GM23338 (cell line): Measurements from ENCODE around the gene CCSER2. TPM values are rescaled to one million over a fixed set of nuclear protein-coding genes. Genes with fewer than 3 reads are reported as not detected.

Experiments
- ATAC-seq: fragments of 200-7000 bp; cut with Tn5 transposase; 3 replicates; pipeline ENCODE4 v1.9.1; 2020
- DNase-seq: peaks from one replicate; pipeline ENCODE4 v3.0.0-alpha.2; 2015; ENCODE audit warnings: low spot score
- H2AFZ ChIP-seq: fragments of 200-600 bp; sonication (generic); 2 replicates; pipeline ENCODE4 v1.8.0; 2016; ENCODE audit warnings: antibody characterized with exemption, mild to moderate bottlenecking, moderate library complexity
- H3F3A ChIP-seq: fragments of 200-600 bp; sonication (generic); replicated peaks from 2 replicates; pipeline ENCODE4 v1.8.0; 2017; ENCODE audit warnings: antibody characterized with exemption, mixed run types, low read depth
- H3K27ac ChIP-seq: fragments of 200-600 bp; sonication (generic); 2 replicates; pipeline ENCODE4 v1.6.1; 2016; ENCODE audit warnings: low read depth
- H3K27me3 ChIP-seq: fragments of 200-600 bp; sonication (generic); 2 replicates; pipeline ENCODE4 v1.8.0; 2016; ENCODE audit warnings: mild to moderate bottlenecking, mixed run types, moderate library complexity; ENCODE audit not compliant: insufficient read depth
- H3K36me3 ChIP-seq: fragments of 200-600 bp; sonication (generic); 2 replicates; pipeline ENCODE4 v1.8.0; 2016; ENCODE audit warnings: mild to moderate bottlenecking; ENCODE audit not compliant: insufficient read depth
- H3K4me1 ChIP-seq: fragments of 200-600 bp; sonication (generic); 2 replicates; pipeline ENCODE4 v1.8.0; 2016; ENCODE audit warnings: mild to moderate bottlenecking, moderate library complexity; ENCODE audit not compliant: insufficient read depth
- H3K4me2 ChIP-seq: fragments of 200-600 bp; sonication (generic); 2 replicates; pipeline ENCODE4 v1.7.1; 2017; ENCODE audit warnings: mixed run types
- H3K4me3 ChIP-seq: fragments of 200-600 bp; sonication (generic); 2 replicates; pipeline ENCODE4 v1.6.1; 2016; ENCODE audit warnings: mixed run types
- H3K79me2 ChIP-seq: fragments of 200-600 bp; sonication (generic); replicated peaks from 2 replicates; pipeline ENCODE4 v1.8.0; 2017; ENCODE audit warnings: mild to moderate bottlenecking; ENCODE audit not compliant: insufficient read depth
- H3K9me2 ChIP-seq: fragments of 200-600 bp; sonication (generic); 2 replicates; pipeline ENCODE4 v1.8.0; 2017; ENCODE audit not compliant: insufficient read depth
- H4K20me1 ChIP-seq: fragments of 200-600 bp; sonication (generic); replicated peaks from 2 replicates; pipeline ENCODE4 v1.8.0; 2017; ENCODE audit warnings: mild to moderate bottlenecking; ENCODE audit not compliant: insufficient read depth
- H3K27ac Mint-ChIP-seq: 2 replicates; pipeline ENCODE4 v1.8.0; 2020; ENCODE audit warnings: inconsistent platforms, mild to moderate bottlenecking, moderate library complexity, mixed read lengths
- H3K27me3 Mint-ChIP-seq: 3 replicates; pipeline ENCODE4 v1.8.0; 2022; ENCODE audit warnings: low read depth, mild to moderate bottlenecking, moderate library complexity, mixed read lengths, inconsistent platforms; ENCODE audit not compliant: insufficient read depth, poor library complexity
- H3K36me3 Mint-ChIP-seq: 3 replicates; pipeline ENCODE4 v1.8.0; 2021; ENCODE audit warnings: low read depth, mild to moderate bottlenecking, inconsistent platforms, moderate library complexity, mixed read lengths
- H3K4me1 Mint-ChIP-seq: 3 replicates; pipeline ENCODE4 v1.8.0; 2020; ENCODE audit warnings: mild to moderate bottlenecking, inconsistent platforms, mixed read lengths
- H3K4me3 Mint-ChIP-seq: 3 replicates; pipeline ENCODE4 v1.8.0; 2021; ENCODE audit warnings: moderate library complexity, mild to moderate bottlenecking, inconsistent platforms, mixed read lengths
- H3K9me3 Mint-ChIP-seq: 3 replicates; pipeline ENCODE4 v1.8.0; 2020; ENCODE audit warnings: moderate library complexity, mild to moderate bottlenecking, inconsistent platforms, mixed read lengths
- CREB1 ChIP-seq: fragments of 250-450 bp; sonication (Bioruptor Pico); IDR thresholded peaks from 2 replicates; pipeline ENCODE4 v1.5.0; 2020; ENCODE audit warnings: low read depth, mild to moderate bottlenecking, moderate library complexity
- EZH2 ChIP-seq: fragments of 200-600 bp; sonication (generic); IDR thresholded peaks from one replicate; pipeline ENCODE4 v1.8.0; 2017; ENCODE audit warnings: antibody characterized with exemption, mild to moderate bottlenecking, low read depth; ENCODE audit not compliant: unreplicated experiment
- JUNB ChIP-seq: IDR thresholded peaks from one replicate; pipeline ENCODE4 v1.6.1; 2016; ENCODE audit warnings: antibody characterized with exemption; ENCODE audit not compliant: unreplicated experiment
- NANOG ChIP-seq: IDR thresholded peaks from 2 replicates; pipeline ENCODE4 v1.6.1; 2016; ENCODE audit warnings: antibody characterized with exemption, borderline replicate concordance
- POLR2AphosphoS5 ChIP-seq: IDR thresholded peaks from 2 replicates; pipeline ENCODE4 v1.6.1; 2016; ENCODE audit warnings: antibody characterized with exemption, low read depth
- STAT1 ChIP-seq: IDR thresholded peaks from one replicate; pipeline ENCODE4 v1.6.1; 2016; ENCODE audit warnings: antibody characterized with exemption; ENCODE audit not compliant: unreplicated experiment
- ZNF114 ChIP-seq: fragments of 250-450 bp; sonication (Bioruptor Pico); IDR thresholded peaks from 2 replicates; pipeline ENCODE4 v1.5.0; 2020; ENCODE audit warnings: mild to moderate bottlenecking, moderate library complexity
- ZNF331 ChIP-seq: fragments of 250-450 bp; sonication (Bioruptor Pico); IDR thresholded peaks from 2 replicates; pipeline ENCODE4 v1.5.0; 2020; ENCODE audit warnings: low read depth, mild to moderate bottlenecking, moderate library complexity
- polyA plus RNA-seq: library from polyadenylated mRNA; unstranded; fragments of >200 nt; fragmentation: Nextera tagmentation; extraction: Ambion mirVana; gene quantifications from 2 replicates; pipeline ENCODE4 v1.2.1, GENCODE V29; 2016
- total RNA-seq: library from RNA; depleted of rRNA; stranded (reverse); fragments of >200 nt; shearing (Covaris generic); gene quantifications from 2 replicates; pipeline ENCODE4 v1.2.3, GENCODE V29; 2014
- TF ChIP-seq, protein P1 (sequence below), 2 experiments: fragments of 200-600 bp in 1 of 2; sonication (generic) in 1 of 2; conservative IDR thresholded peaks; 2 replicates each; pipeline versions ENCODE4 v1.5.1 to v1.6.1; 2016 to 2017; ENCODE audit warnings: antibody characterized with exemption in 2 of 2, low read depth in 2 of 2, mild to moderate bottlenecking in 2 of 2, moderate library complexity in 1 of 2
- TF ChIP-seq, protein P2 (sequence below): IDR thresholded peaks from one replicate; pipeline ENCODE4 v1.6.1; 2018; ENCODE audit warnings: antibody characterized with exemption; ENCODE audit not compliant: unreplicated experiment
- TF ChIP-seq, protein P3 (sequence below): fragments of 250-450 bp; sonication (Bioruptor Pico); IDR thresholded peaks from 2 replicates; pipeline ENCODE4 v1.5.0; 2020; ENCODE audit warnings: mild to moderate bottlenecking, moderate library complexity

CCSER2 gene
- total and polyA plus RNA-seq, 2 experiments from 2014 or later = 30.6 to 37.2 TPM

DNA sequence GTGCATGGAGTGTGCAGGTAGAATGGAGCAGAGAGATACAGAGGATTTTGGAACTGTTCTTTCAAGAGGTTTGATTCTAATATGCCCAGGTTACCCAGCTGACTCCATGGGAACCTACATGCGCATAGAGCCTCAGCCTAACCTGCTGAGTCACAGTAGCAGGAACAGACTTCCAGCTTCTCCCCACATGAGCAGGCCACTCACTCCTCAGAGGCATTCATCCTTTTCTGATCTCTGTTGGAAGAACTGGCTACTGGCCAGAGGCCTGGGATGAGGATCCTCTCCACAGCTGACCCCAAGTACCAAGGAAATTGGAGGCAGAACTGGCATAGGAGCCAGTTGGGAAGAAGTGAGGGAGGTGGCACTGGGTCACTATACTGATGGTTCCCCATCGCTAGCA, 17.9 kb upstream of the CCSER2 start:
- Mint-ChIP-seq H3K27me3 (peaks cover 4% of the 10 kb centered on the region), H3K9me3 (peaks cover 3% of the 10 kb centered on the region; the same call in 2 of the 3 replicates), H3K4me1 (peaks cover 25% of the 10 kb centered on the region), H3K4me3 (no peak overlapping the region), H3K36me3 (0 out of 3 replicates have a peak, but pooled peaks cover 4% of the 10 kb centered on the region), H3K27ac (no peak overlapping the region)
- DNase-seq = no peak
- no peaks in the 10 kb centered on the region for H3K9me2 ChIP-seq
- no peaks in the 10 kb centered on the region for H3K27me3 ChIP-seq
- no peak for ATAC-seq
- H3K27ac ChIP-seq = no peak overlapping the region
- H3K36me3 ChIP-seq = no peaks in the 10 kb centered on the region
- H3K4me2 ChIP-seq = no peak overlapping the region
- no peaks in the 10 kb centered on the region for H3F3A ChIP-seq
- no peaks in the 10 kb centered on the region for H3K79me2 ChIP-seq
- no peak overlapping the region for H3K4me3 ChIP-seq
- peaks cover 17% of the 10 kb centered on the region for H3K4me1 ChIP-seq
- TF ChIP-seq, protein P1, sequence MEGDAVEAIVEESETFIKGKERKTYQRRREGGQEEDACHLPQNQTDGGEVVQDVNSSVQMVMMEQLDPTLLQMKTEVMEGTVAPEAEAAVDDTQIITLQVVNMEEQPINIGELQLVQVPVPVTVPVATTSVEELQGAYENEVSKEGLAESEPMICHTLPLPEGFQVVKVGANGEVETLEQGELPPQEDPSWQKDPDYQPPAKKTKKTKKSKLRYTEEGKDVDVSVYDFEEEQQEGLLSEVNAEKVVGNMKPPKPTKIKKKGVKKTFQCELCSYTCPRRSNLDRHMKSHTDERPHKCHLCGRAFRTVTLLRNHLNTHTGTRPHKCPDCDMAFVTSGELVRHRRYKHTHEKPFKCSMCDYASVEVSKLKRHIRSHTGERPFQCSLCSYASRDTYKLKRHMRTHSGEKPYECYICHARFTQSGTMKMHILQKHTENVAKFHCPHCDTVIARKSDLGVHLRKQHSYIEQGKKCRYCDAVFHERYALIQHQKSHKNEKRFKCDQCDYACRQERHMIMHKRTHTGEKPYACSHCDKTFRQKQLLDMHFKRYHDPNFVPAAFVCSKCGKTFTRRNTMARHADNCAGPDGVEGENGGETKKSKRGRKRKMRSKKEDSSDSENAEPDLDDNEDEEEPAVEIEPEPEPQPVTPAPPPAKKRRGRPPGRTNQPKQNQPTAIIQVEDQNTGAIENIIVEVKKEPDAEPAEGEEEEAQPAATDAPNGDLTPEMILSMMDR (conservative IDR thresholded peaks at IDR 0.05; ENCODE audit: low read depth in 2 of 2) = no peak
- H4K20me1 ChIP-seq = no peaks in the 10 kb centered on the region
- H2AFZ ChIP-seq = peak overlapping the region; percentile 69

DNA sequence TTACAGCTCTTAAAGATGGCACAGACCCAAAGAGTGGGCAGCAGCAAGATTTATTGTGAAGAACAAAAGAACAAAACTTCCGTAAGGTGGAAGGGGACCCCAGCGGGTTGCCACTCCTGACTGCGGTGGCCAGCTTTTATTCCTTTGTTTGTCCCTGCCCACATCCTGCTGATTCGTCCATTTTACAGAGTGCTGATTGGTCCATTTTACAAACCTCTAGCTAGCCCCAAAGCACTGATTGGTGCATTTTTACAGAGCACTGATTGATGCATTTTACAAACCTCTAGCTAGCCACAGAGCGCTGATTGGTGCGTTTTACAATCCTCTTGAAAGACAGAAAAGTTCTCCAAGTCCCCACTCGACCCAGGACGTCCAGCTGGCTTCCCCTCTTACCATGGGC, 16.8 kb upstream of the CCSER2 start:
- Mint-ChIP-seq H3K27me3 (peaks cover 4% of the 10 kb centered on the region), H3K36me3 (0 out of 3 replicates have a peak, but pooled peaks cover 4% of the 10 kb centered on the region), H3K4me3 (no peak overlapping the region), H3K9me3 (peaks cover 3% of the 10 kb centered on the region; the same call in 2 of the 3 replicates), H3K27ac (no peak overlapping the region), H3K4me1 (peaks cover 25% of the 10 kb centered on the region)
- Histone ChIP-seq H3K4me3 (no peak overlapping the region), H3K27ac (no peak overlapping the region), H3K9me2 (no peaks in the 10 kb centered on the region), H3K4me2 (no peak overlapping the region), H3K27me3 (no peaks in the 10 kb centered on the region), H3K79me2 (no peaks in the 10 kb centered on the region), H3K36me3 (no peaks in the 10 kb centered on the region), H2AFZ (no peak overlapping the region), H3F3A (no peaks in the 10 kb centered on the region), H3K4me1 (peaks cover 17% of the 10 kb centered on the region), H4K20me1 (no peaks in the 10 kb centered on the region)
- ATAC-seq (no peak), DNase-seq (no peak)
- TF ChIP-seq CREB1 (CRISPR knock-in tag) (no peak), EZH2 (no peak), STAT1 (no peak), POLR2AphosphoS5 (no peak), ZNF114 (CRISPR knock-in tag) (no peak), ZNF331 (CRISPR knock-in tag) (no peak), JUNB (no peak), NANOG (no peak)
- TF ChIP-seq, protein P2, sequence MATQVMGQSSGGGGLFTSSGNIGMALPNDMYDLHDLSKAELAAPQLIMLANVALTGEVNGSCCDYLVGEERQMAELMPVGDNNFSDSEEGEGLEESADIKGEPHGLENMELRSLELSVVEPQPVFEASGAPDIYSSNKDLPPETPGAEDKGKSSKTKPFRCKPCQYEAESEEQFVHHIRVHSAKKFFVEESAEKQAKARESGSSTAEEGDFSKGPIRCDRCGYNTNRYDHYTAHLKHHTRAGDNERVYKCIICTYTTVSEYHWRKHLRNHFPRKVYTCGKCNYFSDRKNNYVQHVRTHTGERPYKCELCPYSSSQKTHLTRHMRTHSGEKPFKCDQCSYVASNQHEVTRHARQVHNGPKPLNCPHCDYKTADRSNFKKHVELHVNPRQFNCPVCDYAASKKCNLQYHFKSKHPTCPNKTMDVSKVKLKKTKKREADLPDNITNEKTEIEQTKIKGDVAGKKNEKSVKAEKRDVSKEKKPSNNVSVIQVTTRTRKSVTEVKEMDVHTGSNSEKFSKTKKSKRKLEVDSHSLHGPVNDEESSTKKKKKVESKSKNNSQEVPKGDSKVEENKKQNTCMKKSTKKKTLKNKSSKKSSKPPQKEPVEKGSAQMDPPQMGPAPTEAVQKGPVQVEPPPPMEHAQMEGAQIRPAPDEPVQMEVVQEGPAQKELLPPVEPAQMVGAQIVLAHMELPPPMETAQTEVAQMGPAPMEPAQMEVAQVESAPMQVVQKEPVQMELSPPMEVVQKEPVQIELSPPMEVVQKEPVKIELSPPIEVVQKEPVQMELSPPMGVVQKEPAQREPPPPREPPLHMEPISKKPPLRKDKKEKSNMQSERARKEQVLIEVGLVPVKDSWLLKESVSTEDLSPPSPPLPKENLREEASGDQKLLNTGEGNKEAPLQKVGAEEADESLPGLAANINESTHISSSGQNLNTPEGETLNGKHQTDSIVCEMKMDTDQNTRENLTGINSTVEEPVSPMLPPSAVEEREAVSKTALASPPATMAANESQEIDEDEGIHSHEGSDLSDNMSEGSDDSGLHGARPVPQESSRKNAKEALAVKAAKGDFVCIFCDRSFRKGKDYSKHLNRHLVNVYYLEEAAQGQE = no peak
- TF ChIP-seq, protein P3, sequence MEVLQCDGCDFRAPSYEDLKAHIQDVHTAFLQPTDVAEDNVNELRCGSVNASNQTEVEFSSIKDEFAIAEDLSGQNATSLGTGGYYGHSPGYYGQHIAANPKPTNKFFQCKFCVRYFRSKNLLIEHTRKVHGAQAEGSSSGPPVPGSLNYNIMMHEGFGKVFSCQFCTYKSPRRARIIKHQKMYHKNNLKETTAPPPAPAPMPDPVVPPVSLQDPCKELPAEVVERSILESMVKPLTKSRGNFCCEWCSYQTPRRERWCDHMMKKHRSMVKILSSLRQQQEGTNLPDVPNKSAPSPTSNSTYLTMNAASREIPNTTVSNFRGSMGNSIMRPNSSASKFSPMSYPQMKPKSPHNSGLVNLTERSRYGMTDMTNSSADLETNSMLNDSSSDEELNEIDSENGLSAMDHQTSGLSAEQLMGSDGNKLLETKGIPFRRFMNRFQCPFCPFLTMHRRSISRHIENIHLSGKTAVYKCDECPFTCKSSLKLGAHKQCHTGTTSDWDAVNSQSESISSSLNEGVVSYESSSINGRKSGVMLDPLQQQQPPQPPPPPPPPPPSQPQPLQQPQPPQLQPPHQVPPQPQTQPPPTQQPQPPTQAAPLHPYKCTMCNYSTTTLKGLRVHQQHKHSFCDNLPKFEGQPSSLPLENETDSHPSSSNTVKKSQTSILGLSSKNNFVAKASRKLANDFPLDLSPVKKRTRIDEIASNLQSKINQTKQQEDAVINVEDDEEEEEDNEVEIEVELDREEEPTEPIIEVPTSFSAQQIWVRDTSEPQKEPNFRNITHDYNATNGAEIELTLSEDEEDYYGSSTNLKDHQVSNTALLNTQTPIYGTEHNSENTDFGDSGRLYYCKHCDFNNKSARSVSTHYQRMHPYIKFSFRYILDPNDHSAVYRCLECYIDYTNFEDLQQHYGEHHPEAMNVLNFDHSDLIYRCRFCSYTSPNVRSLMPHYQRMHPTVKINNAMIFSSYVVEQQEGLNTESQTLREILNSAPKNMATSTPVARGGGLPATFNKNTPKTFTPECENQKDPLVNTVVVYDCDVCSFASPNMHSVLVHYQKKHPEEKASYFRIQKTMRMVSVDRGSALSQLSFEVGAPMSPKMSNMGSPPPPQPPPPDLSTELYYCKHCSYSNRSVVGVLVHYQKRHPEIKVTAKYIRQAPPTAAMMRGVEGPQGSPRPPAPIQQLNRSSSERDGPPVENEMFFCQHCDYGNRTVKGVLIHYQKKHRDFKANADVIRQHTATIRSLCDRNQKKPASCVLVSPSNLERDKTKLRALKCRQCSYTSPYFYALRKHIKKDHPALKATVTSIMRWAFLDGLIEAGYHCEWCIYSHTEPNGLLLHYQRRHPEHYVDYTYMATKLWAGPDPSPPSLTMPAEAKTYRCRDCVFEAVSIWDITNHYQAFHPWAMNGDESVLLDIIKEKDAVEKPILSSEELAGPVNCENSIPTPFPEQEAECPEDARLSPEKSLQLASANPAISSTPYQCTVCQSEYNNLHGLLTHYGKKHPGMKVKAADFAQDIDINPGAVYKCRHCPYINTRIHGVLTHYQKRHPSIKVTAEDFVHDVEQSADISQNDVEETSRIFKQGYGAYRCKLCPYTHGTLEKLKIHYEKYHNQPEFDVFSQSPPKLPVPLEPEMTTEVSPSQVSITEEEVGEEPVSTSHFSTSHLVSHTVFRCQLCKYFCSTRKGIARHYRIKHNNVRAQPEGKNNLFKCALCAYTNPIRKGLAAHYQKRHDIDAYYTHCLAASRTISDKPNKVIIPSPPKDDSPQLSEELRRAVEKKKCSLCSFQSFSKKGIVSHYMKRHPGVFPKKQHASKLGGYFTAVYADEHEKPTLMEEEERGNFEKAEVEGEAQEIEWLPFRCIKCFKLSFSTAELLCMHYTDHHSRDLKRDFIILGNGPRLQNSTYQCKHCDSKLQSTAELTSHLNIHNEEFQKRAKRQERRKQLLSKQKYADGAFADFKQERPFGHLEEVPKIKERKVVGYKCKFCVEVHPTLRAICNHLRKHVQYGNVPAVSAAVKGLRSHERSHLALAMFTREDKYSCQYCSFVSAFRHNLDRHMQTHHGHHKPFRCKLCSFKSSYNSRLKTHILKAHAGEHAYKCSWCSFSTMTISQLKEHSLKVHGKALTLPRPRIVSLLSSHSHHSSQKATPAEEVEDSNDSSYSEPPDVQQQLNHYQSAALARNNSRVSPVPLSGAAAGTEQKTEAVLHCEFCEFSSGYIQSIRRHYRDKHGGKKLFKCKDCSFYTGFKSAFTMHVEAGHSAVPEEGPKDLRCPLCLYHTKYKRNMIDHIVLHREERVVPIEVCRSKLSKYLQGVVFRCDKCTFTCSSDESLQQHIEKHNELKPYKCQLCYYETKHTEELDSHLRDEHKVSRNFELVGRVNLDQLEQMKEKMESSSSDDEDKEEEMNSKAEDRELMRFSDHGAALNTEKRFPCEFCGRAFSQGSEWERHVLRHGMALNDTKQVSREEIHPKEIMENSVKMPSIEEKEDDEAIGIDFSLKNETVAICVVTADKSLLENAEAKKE (CRISPR knock-in tag) = no peak
